GM21447 (cell line): ENCODE results near the gene SMPD3.

Experiments used
- ATAC-seq: cut with Tn5 transposase; IDR thresholded peaks from one replicate; pipeline ENCODE4 v1.9.1; 2021; ENCODE audit not compliant: unreplicated experiment

SMPD3 gene

DNA sequence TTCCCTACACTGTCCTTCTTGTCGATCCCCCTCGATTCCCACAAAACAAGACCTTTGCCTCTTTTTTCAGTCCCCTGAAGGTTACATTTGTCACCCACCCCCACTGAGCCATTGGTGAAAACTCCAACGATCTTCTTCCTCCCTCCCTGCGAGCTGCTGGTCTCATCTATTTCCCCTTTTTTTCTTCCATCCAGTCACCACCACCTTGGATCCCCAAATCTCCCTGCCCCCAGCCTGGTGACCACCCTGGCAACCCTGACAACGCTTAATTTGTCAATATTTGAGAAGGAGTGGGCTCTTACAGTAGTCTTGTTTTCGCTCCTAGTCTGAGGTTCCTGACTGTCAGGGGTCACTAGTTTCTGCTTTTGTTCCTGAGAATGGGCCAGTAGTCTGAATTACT, 62.9 kb downstream of the SMPD3 start:
- no peak for ATAC-seq

- ATAC-seq = no peak
Observed at GRCh38 chr16:68384288-68385161, 63.8 kb downstream of the SMPD3 start.

DNA sequence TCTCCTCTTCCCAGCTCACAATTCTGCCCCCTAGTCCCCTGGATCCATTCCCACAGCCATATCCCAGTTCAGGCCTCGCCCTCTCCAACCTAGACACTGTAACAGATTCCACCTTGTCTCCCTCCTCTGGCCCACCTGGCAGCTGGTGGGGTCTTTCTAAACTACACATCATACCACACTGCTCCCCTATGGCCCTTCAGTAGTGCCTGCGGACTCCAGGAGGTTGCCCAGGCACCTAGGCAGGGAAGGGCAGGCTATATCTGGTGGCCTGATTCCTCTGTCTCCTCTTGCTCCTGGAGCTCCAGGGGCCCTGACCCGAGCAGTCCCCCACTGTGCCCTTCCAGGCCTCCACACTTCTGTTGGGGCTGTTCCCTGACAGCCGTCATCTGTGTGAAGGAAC, 64.5 kb downstream of the SMPD3 start:
- ATAC-seq = no peak

- peak; percentile 43 for ATAC-seq
Observed at GRCh38 chr16:68382296-68382718, 66.0 kb downstream of the SMPD3 start.

- ATAC-seq = no peak
Observed at GRCh38 chr16:68381363-68381724, 67.0 kb downstream of the SMPD3 start.

DNA sequence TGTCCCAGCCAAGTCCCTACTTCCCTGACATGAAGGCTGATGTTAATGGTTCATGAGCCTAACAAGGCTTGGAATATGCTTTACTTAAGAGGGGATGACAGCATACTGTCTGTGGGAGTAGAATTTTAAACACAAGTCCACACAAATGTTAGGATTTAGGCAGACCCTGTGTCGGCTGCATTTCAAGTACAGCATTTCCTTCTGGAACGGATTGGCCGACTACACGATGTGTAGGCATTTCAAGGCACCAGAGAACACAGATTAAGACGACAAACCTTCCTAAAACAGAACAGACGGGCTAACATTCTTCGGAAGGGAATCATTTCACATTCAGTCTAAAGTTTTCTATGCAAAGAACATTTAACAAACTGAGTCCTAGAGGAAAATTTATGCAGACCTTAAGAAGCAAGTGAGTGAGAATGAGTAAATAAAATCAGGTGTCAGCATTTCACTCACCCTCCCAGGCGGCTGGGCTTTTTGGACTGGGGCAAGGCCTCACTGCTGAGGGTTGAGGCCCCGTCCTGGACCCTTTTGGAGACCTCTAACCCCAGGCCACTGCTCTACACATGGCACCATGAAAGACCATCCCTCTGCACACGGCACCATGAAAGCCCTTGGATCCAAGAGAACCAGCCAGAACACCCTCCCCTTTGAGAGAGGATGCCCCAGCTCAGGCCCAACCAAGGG, 67.5 kb downstream of the SMPD3 start:
- ATAC-seq = no peak

GRCh38 chr16:68380348-68380670, 68.0 kb downstream of the SMPD3 start:
- ATAC-seq = no peak

GRCh38 chr16:68379472-68380347, 68.6 kb downstream of the SMPD3 start:
- ATAC-seq = no peak

GRCh38 chr16:68378436-68379415, 69.6 kb downstream of the SMPD3 start:
- no peak for ATAC-seq

DNA sequence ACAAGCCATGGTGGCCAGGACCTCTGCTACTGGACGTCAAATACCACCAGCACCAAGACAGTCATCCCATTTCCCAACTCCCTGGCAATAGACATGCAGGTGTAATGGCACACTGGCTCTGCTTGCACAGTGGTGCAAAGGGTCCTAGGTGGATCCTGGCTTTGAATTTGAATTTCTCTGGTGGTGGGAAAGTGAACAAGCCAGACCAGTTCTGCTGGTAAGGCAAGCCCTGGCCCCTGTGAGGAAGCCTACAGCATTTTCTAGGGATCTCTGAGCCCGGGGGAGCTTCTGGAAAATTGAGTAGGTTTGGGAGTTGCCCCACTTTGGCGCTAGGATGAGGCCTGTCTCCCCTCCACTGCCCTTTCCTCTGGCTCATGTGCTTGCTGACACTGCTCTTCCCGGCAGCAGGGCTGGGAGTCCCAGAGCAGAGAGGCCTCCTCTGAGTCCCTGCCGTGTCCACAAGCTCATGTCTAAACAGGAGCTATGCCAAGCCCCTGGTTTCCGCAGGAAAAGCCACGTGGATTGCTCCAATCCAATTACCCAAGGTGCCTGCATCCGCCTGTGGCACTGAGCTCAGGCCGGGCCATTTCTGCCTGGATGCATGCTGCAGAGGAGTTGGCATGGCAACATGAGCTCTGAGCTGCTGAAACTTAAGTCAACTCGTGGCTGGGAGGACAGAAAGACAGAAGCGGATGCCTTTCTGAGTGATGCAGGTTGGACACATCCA, 70.5 kb downstream of the SMPD3 start:
- ATAC-seq = no peak

DNA sequence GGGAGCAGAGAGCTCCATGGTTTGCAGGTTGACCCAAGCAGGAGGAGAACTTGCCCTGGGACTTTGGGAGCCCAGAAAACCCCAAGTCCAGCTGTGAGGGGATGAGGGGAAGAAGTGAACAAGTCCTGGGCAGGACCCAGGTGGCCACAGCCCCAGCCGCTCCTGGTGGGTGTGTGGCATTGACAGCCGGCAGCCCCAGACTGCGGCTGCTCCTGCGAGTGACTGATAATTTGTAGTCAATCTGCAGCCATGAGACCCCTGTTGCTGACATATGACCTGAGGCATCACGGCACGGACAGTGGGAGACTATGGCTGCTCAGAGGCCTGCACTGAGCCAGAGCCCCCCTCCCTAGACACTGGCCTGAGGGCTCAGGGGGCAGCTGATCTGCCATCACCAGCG, 71.1 kb downstream of the SMPD3 start:
- ATAC-seq = no peak

DNA sequence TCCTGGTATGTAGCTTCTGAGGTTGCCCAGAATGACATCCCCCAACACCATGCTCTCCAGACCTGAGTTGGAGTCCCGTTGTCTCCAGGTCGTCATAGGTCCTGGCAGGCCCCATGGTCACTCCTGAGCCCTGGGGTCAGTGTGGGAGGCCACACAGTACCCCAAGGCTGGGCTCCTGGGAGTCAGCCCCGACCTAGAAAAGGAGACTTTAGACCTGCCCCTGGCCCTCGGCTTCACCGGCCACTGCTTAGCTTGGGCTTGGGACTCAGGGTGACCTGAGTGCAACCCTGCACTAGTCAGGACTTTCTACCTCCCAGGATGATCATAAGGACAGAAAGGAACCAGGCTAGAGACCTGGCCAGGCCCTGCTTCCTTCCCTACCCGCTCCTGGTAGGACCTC, 71.7 kb downstream of the SMPD3 start:
- ATAC-seq = no peak

DNA sequence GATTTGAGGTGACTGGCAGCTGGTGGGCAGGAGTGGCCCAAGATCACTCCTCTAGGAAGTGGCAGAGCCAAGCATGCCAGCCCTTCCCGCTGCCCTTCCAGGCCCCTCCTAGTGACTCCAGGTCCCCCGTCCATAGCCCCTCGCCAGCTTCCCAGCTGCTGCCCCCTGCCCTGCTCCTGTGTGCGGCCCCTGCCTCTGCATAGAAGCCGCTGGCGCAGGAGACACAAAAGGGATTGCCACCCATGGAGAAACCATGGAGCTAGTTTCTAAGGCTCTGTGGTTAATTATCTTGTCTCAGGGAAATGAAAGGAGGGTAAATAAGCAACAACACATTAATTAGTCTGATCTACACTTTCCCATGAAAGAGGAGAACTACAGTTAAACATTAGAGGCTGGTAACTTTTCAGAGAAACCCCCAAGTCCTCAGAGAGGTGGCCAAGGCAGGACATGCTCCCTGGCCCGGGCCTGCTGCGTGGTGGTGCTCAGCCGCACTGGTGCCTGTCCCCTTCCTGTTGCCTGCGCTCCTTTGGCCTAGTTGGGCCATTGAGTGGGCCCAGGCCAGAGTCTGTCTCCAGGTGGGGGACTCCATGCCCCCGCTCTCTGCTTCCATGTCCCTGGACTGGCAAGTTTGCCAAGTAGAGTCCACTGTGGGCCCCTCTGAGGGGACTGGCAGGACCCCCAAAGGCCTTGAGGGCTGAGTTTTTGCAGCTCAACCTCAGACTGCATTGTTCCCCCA, 72.3 kb downstream of the SMPD3 start:
- ATAC-seq = no peak

GRCh38 chr16:68374961-68375660, 73.2 kb downstream of the SMPD3 start:
- no peak for ATAC-seq

- ATAC-seq = no peak
Observed at GRCh38 chr16:68374246-68374805, 74.0 kb downstream of the SMPD3 start.

GRCh38 chr16:68373528-68374245, 74.6 kb downstream of the SMPD3 start:
- no peak for ATAC-seq

- ATAC-seq = no peak
Observed at GRCh38 chr16:68372806-68373205, 75.5 kb downstream of the SMPD3 start.

DNA sequence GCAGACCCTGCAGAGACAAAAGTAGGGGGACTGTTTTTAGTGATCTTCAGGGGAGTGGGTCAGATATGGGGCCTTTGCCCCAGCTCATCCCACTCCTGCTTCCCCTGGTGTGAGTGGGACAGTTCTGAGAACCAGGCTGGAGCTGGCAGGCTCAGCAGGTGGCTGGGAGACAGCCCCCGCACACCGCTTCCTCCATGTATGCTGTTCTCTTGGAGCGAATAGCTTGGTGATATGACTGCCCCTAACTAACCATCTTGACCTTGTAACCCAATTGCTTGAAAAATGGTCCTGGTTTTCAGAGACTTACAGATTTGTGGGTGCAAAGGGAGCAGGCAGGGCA, 76.0 kb downstream of the SMPD3 start:
- ATAC-seq = no peak
